Activated CD4-positive, alpha-beta T cell treated with anti-CD3 and anti-CD28 coated beads, Interleukin-2, amount 50 U/mL, for 1 hour (primary cell): Measurements from ENCODE around the gene PIGP.
"Not testable (repeated sequence)": the region's sequence is repeated elsewhere in the genome, so short reads cannot be mapped to it uniquely, and the experiment has no call there.

Experiments used
- DNase-seq: peaks from one replicate; pipeline ENCODE4 v3.0.0-alpha.2; 2020

Gene PIGP

GRCh38 chr21:37041706-37042271 lies 31.1 kb downstream of the PIGP start:
- no peak for DNase-seq

DNA sequence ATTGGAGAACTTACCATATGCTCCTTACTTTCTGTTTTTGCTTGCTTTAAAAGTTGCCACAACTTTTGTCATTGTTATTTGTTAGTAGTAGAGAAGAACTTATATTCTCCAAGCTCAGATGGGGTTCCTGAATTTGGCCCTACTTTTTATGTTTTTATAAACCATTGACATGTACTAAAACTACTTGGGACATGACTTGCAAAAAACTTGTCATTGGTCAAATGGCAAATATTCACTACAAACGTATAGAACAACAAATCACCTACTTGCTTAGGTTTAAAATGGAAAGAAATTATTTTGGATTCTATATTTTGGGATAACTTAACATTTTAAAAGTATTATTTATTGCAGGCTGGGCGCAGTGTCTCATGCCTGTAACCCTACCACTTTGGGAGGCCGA lies 32.7 kb downstream of the PIGP start:
- DNase-seq, result no peak

DNA sequence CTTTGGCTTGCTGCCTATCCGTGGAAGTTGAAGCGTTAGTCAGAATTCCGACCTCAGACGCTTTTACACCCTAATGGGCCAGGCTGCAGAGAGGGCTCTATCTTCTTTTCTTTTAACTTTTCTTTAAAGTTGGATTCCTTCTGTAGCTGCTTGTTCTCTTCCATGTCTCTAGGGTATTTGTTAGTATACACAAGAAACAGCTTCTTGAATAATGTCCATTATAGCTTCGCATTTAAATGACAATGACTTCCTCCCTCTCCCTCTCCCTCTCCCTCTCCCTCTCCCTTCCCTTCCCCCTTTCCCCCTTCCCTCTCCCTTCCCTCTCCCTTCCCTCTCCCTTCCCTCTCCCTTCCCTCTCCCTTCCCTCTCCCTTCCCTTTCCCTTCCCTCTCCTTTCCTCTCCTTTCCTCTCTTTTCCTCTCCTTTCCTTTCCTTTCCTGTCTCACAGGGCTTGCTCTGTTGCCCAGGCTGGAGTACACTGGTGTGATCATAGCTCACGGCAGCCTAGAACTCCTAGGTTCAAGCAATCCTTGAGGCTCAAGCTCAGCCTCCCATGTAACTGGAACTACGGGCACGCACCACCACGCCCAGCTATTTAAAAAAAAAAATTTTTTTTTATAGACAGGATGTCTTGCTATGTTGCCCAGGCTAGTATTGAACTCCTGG lies 33.3 kb downstream of the PIGP start:
- DNase-seq, result no peak

DNA sequence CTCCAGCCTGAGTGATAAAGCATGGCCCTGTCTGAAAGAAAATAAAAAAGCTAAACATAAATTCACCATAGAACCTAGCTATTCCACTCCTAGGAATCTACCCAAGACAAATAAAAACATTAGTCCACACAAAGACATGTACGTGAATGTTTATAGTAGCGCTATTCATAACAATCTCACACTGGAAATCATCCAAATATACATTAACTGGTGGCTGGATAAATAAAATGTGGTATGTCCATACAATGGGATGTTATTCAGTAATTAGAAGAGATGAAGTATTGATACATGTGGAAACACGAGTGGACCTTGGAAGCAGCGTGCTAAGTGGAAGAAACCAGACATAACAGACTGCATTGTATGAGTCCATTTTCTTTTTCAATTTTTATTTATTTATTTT lies 36.7 kb downstream of the PIGP start:
- DNase-seq, result no peak

DNA sequence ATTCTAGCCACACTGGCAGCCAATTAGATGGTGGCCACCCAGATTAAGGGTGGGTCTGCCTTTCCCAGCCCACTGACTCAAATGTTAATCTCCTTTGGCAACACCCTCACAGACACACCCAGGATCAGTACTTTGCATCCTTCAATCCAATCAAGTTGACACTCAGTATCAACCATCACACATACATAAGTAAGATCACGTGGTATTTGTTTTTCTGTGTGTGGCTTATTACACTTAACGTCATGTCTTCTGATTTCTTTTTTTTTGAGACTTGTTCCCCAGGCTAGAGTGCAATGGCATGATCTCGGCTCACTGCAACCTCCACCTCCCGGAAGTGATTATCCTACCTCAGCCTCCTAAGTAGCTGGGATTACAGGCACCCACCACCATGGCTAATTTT lies 38.5 kb downstream of the PIGP start:
- not testable (repeated sequence) for DNase-seq

DNA sequence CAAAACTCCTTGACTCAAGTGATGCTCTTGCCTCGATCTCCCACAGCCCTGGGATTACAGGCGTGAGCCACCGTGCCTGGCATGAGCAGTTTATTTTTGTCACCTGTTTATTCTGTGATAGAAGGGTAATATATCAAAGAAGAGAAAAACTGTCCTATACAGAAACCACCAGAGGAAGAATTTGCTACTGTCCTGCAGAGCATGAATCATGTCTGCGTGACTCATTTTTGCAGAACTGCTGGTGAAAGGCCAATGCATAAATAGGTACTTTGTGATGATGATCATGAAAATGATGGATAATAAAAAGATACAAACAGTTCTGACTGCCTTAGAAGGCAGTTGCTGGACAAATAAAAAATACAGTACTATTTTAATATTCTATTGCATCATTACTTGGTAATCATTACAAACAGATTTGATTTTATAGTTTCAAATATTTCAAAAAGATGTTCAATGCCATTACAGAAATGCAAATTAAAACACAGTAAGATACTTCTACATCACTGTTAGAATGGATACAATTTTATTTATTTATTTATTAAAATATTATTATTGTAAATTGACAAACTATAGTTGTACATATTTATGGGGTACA lies 39.9 kb downstream of the PIGP start:
- no peak for DNase-seq

- DNase-seq, result no peak
These were observed 40.6 kb downstream of the PIGP start for GRCh38 chr21:37032293-37032692.

DNA sequence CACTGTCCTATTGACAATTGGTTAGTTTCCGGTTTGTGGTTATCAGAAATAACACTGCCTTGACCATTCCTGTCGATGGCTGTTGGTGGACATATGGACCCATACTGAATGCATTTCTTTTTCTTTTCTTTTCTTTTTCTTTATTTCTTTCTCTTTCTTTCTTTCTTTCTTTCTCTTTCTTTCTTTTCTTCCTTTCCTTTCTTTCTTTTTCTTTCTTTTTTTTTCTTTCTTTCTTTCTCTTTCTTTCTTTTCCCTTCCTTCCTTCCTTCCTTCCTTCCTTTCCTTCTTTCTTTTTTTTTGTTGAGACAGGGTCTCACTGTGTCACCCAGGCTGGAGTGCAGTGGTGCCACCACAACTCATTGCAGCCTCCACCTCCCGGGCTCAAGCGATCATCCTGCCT lies 42.0 kb downstream of the PIGP start:
- no peak for DNase-seq

DNA sequence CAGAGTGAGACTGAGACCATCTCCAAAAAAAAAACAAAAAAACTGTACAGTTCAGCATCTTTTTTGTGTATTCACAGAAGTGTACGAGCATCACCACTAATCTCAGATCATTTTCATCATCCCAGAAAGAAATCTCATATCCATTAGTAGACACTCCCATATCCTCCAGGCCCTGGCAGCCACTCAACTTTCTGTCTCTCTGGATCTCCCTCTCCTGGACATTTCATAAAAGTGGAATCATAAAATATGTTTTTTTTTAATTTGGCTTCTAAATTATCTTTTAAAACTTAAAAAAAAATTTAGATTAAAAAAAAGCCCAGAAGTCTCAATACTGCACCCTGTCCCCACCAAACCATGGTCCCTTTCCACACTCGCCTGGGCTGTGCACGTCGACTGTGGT lies 44.3 kb downstream of the PIGP start:
- DNase-seq, result no peak

GRCh38 chr21:37026499-37026898 lies 46.4 kb downstream of the PIGP start:
- no peak for DNase-seq

DNA sequence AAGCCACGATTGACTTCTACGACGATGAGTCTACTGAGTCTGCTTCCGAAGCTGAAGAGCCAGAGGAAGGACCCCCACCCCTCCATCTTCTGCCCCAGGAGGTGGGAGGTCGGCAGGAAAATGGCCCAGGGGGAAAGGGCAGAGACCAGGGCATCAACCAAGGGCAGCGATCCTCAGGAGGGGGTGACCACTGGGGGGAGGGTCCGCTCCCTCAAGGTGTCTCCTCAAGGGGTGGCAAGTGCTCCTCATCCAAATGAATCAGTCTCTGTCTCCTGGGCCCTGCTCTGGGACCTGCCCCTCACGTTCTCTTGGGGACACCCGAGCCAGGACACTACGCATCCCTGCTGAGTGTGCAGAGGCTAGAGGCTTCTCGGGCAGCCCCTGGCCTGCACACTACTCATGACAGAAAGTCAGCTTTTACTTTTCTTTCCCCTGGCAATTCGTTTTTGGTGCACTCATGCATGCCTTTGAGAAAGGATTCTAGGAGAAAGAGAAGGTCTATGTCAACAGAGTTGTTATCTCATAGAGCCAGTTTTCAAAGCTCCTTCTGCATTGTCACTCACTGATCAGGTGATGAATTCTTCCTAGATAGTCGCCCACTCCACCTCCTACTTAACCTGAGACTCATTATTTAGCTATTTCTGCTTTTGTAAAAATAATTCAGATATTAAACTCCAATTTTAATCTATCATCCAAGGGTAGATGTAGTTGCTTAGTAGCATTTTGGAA lies 54.8 kb downstream of the PIGP start:
- no peak for DNase-seq
